Neural crest cell (in vitro differentiated cells): ENCODE data around the gene MDC1. TPM values are rescaled to one million over a fixed set of nuclear protein-coding genes. Genes with fewer than 3 reads are reported as not detected.
A peak's percentile ranks its signal among the peaks of the same experiment; 100 is the strongest.

ENCODE experiments used
- DNase-seq: peaks from one replicate; pipeline ENCODE4 v3.0.0; 2021; ENCODE audit warnings: low read depth, mixed read lengths, low spot score
- H3K27ac Mint-ChIP-seq: one replicate; pipeline ENCODE4 v1.8.0; 2021; ENCODE audit warnings: mild to moderate bottlenecking, mixed read lengths; ENCODE audit not compliant: unreplicated experiment
- H3K27me3 Mint-ChIP-seq: 2 replicates; pipeline ENCODE4 v1.8.0; 2021; ENCODE audit warnings: low read depth, mild to moderate bottlenecking, mixed read lengths
- H3K36me3 Mint-ChIP-seq: 2 replicates; pipeline ENCODE4 v1.8.0; 2021; ENCODE audit warnings: low read depth, mild to moderate bottlenecking, mixed read lengths
- H3K4me1 Mint-ChIP-seq: 2 replicates; pipeline ENCODE4 v1.8.0; 2021; ENCODE audit warnings: mixed read lengths
- H3K4me3 Mint-ChIP-seq: one replicate; pipeline ENCODE4 v1.8.0; 2021; ENCODE audit warnings: mild to moderate bottlenecking, mixed read lengths
- H3K9me3 Mint-ChIP-seq: 2 replicates; pipeline ENCODE4 v1.8.0; 2021; ENCODE audit warnings: mixed read lengths
- total RNA-seq: library from RNA; stranded (reverse); gene quantifications from 2 replicates; pipeline ENCODE4 v1.2.1, GENCODE V29; 2021
- TF ChIP-seq, protein P1 (sequence below): fragments of 200-600 bp; sonication (generic); conservative IDR thresholded peaks from 2 replicates; pipeline ENCODE4 v1.5.0; 2021; ENCODE audit warnings: antibody characterized with exemption, mild to moderate bottlenecking

MDC1 gene
- total RNA-seq, 1 donor from 2014 or later: 104 TPM

DNA sequence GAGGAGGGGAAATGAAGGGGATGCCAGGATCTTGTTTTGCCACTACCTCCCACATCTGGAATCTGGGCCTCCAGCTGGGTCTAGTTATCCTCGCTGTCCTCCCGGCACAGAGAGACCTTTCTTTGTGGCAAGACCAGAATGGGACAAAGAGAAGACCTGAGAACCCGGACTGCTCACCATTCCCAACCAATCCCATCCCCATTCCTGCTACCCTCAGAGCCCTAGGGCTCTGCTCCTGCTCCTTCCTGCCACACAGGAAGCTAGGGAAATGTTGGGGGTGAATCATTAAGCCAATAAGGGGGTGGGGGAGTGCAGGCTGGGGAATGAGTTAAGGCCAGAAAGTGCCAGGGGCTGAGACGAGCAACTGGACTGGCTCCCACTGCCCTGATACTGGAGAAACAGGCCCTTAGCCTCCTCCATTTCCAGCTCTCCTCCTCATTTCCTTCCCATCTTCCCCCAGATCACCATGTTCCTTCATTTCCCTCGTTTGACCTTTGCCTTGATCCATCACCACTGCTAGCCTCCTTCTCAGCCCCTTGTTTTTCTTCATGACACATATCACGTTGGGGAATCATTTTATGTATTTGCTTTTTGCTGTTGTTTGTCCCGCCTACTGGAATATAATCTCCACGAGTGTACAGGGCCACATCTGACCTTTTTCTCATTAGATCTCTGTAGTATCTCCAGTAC lies 31.9 kb upstream of the MDC1 start:
- H3K4me1 Mint-ChIP-seq: peaks cover 14% of the 10 kb centered on the region
- H3K9me3 Mint-ChIP-seq: no peaks in the 10 kb centered on the region
- peaks cover 5% of the 10 kb centered on the region for H3K27me3 Mint-ChIP-seq
- no peak overlapping the region for H3K27ac Mint-ChIP-seq
- H3K36me3 Mint-ChIP-seq: no peaks in the 10 kb centered on the region
- TF ChIP-seq, protein P1, sequence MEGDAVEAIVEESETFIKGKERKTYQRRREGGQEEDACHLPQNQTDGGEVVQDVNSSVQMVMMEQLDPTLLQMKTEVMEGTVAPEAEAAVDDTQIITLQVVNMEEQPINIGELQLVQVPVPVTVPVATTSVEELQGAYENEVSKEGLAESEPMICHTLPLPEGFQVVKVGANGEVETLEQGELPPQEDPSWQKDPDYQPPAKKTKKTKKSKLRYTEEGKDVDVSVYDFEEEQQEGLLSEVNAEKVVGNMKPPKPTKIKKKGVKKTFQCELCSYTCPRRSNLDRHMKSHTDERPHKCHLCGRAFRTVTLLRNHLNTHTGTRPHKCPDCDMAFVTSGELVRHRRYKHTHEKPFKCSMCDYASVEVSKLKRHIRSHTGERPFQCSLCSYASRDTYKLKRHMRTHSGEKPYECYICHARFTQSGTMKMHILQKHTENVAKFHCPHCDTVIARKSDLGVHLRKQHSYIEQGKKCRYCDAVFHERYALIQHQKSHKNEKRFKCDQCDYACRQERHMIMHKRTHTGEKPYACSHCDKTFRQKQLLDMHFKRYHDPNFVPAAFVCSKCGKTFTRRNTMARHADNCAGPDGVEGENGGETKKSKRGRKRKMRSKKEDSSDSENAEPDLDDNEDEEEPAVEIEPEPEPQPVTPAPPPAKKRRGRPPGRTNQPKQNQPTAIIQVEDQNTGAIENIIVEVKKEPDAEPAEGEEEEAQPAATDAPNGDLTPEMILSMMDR: no peak
- no peak overlapping the region for H3K4me3 Mint-ChIP-seq
- DNase-seq: no peak

DNA sequence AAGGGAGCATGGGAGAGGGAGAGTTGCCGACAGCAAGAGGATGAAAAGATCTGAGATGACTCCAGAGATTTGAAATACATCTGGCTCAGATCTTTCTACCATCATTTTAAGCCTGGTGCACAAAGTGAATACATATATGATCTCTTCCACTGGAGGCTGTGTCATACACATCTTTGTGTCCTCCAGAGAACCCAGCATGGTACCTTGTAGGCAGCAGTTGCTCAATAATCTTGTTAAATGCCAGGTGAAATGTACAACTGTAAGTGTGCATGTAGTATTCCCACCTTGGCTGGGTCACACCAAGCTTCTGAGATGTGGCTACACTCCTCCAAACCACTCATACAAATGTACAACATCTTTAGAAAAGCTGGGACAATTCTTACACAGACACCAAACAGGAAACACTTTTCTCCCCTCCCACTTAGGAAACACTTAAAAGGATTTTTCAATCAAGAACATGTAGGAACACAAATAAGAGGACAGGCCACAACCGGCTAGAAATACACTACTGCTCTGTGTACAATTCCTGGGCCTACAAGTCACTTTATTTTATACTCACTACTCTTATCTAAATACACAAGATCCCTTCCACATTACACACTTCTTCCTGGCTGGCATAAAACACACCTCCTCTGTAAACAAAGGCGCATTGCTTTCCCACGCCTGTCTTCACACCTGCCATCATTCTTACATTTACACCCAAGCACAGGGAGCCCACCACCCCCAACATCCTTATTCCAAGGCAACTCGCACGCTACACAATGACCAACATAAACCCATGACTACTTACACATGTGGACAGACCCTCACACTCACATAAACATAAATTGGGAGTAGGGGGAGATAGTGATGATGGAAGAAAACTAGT lies 31.1 kb upstream of the MDC1 start:
- Mint-ChIP-seq H3K36me3 (no peaks in the 10 kb centered on the region), H3K27me3 (peaks cover 13% of the 10 kb centered on the region), H3K4me3 (no peak overlapping the region), H3K27ac (peak overlapping the region; percentile 36), H3K4me1 (peaks cover 22% of the 10 kb centered on the region), H3K9me3 (no peaks in the 10 kb centered on the region)
- TF ChIP-seq, protein P1: no peak
- no peak for DNase-seq

DNA sequence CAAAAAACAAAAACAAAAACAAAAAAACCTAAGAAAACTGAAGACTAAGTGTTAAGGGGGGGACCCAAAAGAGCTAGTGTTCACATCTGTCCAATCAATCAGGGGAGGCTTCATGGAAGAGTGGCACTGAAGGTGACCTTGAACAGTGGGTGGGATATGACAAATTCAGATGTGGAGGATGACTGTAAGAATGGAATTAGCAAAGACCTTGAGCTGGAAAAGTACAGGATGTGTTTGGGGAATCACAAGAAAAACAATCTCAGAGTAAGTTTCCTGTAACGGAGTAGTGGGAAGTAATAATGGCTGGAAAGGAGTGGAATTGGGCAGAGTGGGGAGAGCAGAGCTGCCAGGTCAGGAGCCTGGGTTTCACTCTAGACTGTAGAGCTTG lies 30.2 kb upstream of the MDC1 start:
- H3K27me3 Mint-ChIP-seq: peaks cover 15% of the 10 kb centered on the region
- DNase-seq: no peak
- TF ChIP-seq, protein P1: no peak
- no peaks in the 10 kb centered on the region for H3K36me3 Mint-ChIP-seq
- peaks cover 25% of the 10 kb centered on the region for H3K4me1 Mint-ChIP-seq
- no peaks in the 10 kb centered on the region for H3K9me3 Mint-ChIP-seq
- H3K27ac Mint-ChIP-seq: no peak overlapping the region
- peak overlapping the region; percentile 50 for H3K4me3 Mint-ChIP-seq

DNA sequence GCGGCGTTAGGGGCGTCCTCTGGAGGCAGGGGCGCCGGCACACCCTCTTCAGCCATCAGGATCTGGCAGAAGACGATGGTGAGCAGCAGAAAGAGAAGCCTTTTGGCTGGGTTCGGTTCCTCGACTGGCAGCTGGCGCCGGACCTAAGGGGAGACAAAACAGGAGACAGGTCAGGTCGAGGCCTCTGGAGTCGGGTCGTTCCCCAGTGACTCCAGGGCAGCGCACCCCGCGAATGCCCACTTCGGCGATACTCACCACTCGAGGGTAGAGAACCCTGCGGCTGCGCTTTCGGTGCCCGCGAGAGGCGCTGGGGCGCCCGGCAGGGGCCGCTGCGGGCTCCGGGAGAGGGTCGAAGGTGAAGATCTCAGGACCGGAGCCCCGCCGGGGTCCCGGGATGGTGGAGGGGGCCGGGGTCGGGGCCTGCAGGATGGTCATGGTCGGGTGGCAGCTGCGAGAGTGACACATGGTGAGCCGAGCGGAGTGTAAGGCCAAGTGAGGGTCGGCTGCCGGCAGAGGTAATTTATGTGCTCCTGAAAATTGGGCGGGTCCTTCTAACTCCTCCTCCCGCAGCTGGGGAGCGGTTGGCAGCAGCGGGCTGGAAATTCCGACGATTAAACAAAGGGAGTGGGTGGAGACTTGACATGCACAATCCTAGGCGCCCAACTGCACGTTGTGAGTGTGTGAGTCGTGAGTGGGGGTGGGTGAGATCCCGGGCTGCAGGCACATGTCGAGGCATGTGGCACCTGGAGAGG lies 27.1 kb upstream of the MDC1 start, which contains the start of gene IER3:
Gene IER3 (minus strand): TSS at position 494 of the 752 bp plus-strand sequence. CDS start 29 bp downstream, at position 465.
- TF ChIP-seq, protein P1: peak; percentile 76
- H3K36me3 Mint-ChIP-seq: peaks cover 7% of the 10 kb centered on the region
- peak; percentile 62 for DNase-seq
- H3K9me3 Mint-ChIP-seq: no peaks in the 10 kb centered on the region
- peak within 1 kb of the TSS; percentile 96 for H3K4me3 Mint-ChIP-seq
- H3K27me3 Mint-ChIP-seq: peaks cover 15% of the 10 kb centered on the region
- peaks cover 43% of the 10 kb centered on the region for H3K4me1 Mint-ChIP-seq
- H3K27ac Mint-ChIP-seq: peak within 1 kb of the TSS; percentile 63
